Measurements from ENCODE around the gene IRF7.

IRF7 gene

GRCh38 chr11:637593-638521 lies 22.1 kb upstream of the IRF7 start:
- no peak for DNase-seq
- Histone ChIP-seq H3K27me3 (ENCODE audit: insufficient read depth, low read length, poor library complexity) (no peaks in the 10 kb centered on the region), H3K9me3 (ENCODE audit: insufficient read depth, low read length, severe bottlenecking) (no peaks in the 10 kb centered on the region), H3K79me2 (ENCODE audit: insufficient read depth, low read length) (no peaks in the 10 kb centered on the region), H3K4me3 (ENCODE audit: low read depth in 1 of 2, low read length in 2 of 2) (no peak overlapping the region), H3K9ac (ENCODE audit: low read depth, low read length) (no peak overlapping the region), H3K27ac (ENCODE audit: low read length) (no peak overlapping the region), H3K36me3 (ENCODE audit: insufficient read depth, low read length) (peaks cover 31% of the 10 kb centered on the region), H4K20me1 (ENCODE audit: insufficient read depth, low read length) (peaks cover 15% of the 10 kb centered on the region), H2AFZ (ENCODE audit: low read depth, low read length) (no peak overlapping the region), H3K4me2 (ENCODE audit: insufficient read depth, low read length) (no peak overlapping the region), H3K4me1 (ENCODE audit: insufficient read depth, low read length) (no peaks in the 10 kb centered on the region)
- ATAC-seq (ENCODE audit: insufficient read depth, low read depth): no peak; the same call in 2 of the 3 replicates
- TF ChIP-seq CTCF (IDR thresholded peaks at IDR 0.05; ENCODE audit: borderline replicate concordance, extremely low read depth, low read length, poor library complexity, severe bottlenecking) (no peak), EZH2 (IDR thresholded peaks at IDR 0.05; ENCODE audit: borderline replicate concordance, low read depth, low read length, severe bottlenecking) (no peak)

- Histone ChIP-seq H3K9me3 (ENCODE audit: insufficient read depth, low read length, severe bottlenecking) (no peaks in the 10 kb centered on the region), H2AFZ (ENCODE audit: low read depth, low read length) (no peak overlapping the region), H3K27ac (ENCODE audit: low read length) (no peak overlapping the region), H4K20me1 (ENCODE audit: insufficient read depth, low read length) (peaks cover 10% of the 10 kb centered on the region), H3K4me1 (ENCODE audit: insufficient read depth, low read length) (no peaks in the 10 kb centered on the region), H3K4me2 (ENCODE audit: insufficient read depth, low read length) (no peak overlapping the region), H3K27me3 (ENCODE audit: insufficient read depth, low read length, poor library complexity) (no peaks in the 10 kb centered on the region), H3K4me3 (ENCODE audit: low read depth in 1 of 2, low read length in 2 of 2) (no peak overlapping the region), H3K36me3 (ENCODE audit: insufficient read depth, low read length) (peaks cover 26% of the 10 kb centered on the region), H3K79me2 (ENCODE audit: insufficient read depth, low read length) (no peaks in the 10 kb centered on the region), H3K9ac (ENCODE audit: low read depth, low read length) (no peak overlapping the region)
- DNase-seq (no peak), ATAC-seq (ENCODE audit: insufficient read depth, low read depth) (no peak)
- no peak for TF ChIP-seq EZH2 (IDR thresholded peaks at IDR 0.05; ENCODE audit: borderline replicate concordance, low read depth, low read length, severe bottlenecking)
- TF ChIP-seq CTCF (IDR thresholded peaks at IDR 0.05; ENCODE audit: borderline replicate concordance, extremely low read depth, low read length, poor library complexity, severe bottlenecking): no peak
These were observed 21.5 kb upstream of the IRF7 start for GRCh38 chr11:637333-637592.

GRCh38 chr11:636511-637332 lies 21.0 kb upstream of the IRF7 start, which contains the start of gene DRD4:
Gene DRD4 (plus strand): TSS chr11:637269. CDS start chr11:637305, 36 bp downstream.
- Histone ChIP-seq H3K27ac (ENCODE audit: low read length) (no peak within 1 kb of the TSS), H3K4me1 (ENCODE audit: insufficient read depth, low read length) (no peaks in the 10 kb centered on the region), H4K20me1 (ENCODE audit: insufficient read depth, low read length) (peaks cover 6% of the 10 kb centered on the region; the same call in 1 of the 2 replicates), H3K79me2 (ENCODE audit: insufficient read depth, low read length) (no peaks in the 10 kb centered on the region), H3K4me3 (ENCODE audit: low read depth in 1 of 2, low read length in 2 of 2) (no peak within 1 kb of the TSS), H3K9me3 (ENCODE audit: insufficient read depth, low read length, severe bottlenecking) (no peaks in the 10 kb centered on the region), H3K4me2 (ENCODE audit: insufficient read depth, low read length) (no peak within 1 kb of the TSS), H2AFZ (ENCODE audit: low read depth, low read length) (no peak within 1 kb of the TSS), H3K27me3 (ENCODE audit: insufficient read depth, low read length, poor library complexity) (no peaks in the 10 kb centered on the region), H3K36me3 (ENCODE audit: insufficient read depth, low read length) (peaks cover 21% of the 10 kb centered on the region), H3K9ac (ENCODE audit: low read depth, low read length) (no peak within 1 kb of the TSS)
- DNase-seq (no peak), ATAC-seq (ENCODE audit: insufficient read depth, low read depth) (no peak)
- TF ChIP-seq CTCF (IDR thresholded peaks at IDR 0.05; ENCODE audit: borderline replicate concordance, extremely low read depth, low read length, poor library complexity, severe bottlenecking) (no peak), EZH2 (IDR thresholded peaks at IDR 0.05; ENCODE audit: borderline replicate concordance, low read depth, low read length, severe bottlenecking) (no peak)
